Adrenal gland (tissue), 5 donors: ENCODE data around the gene MOK.

Experiments used
- CTCF ChIP-seq, 6 experiments: fragments of 450-650 bp in 4 of 6; fragments of 200-600 bp in 2 of 6; sonication (generic) in 1 of 6; IDR thresholded peaks; 1 replicate in 5 of 6; 2 replicates in 1 of 6; pipeline versions ENCODE4 v1.5.1 to v1.8.0; 2016 to 2021; ENCODE audit warnings: antibody characterized with exemption in 6 of 6, mild to moderate bottlenecking in 2 of 6, moderate library complexity in 1 of 6
- POLR2A ChIP-seq, 2 donors: fragments of 450-650 bp; IDR thresholded peaks; one replicate each; pipeline ENCODE4 v1.6.1; 2017; ENCODE audit warnings: antibody characterized with exemption in 2 of 2, mild to moderate bottlenecking in 2 of 2, moderate library complexity in 1 of 2
- donor health status: DM: no; HTN: no; CAD: no.

- no peak for TF ChIP-seq POLR2A (IDR thresholded peaks at IDR 0.05)
- no peak for TF ChIP-seq CTCF (IDR thresholded peaks at IDR 0.05)
Measured at GRCh38 chr14:102196039-102196901, 108.7 kb downstream of the MOK start.
